Endothelial cell of umbilical vein (primary cell): ENCODE data around the gene ITPKA.

Experiments
- CTCF ChIP-seq, 2 donors: IDR thresholded peaks; 1 replicate in 1 of 2; 2 replicates in 1 of 2; pipeline ENCODE4 v1.5.1; 2011; ENCODE audit warnings: low read length in 2 of 2, mild to moderate bottlenecking in 2 of 2, moderate library complexity in 2 of 2, control low read depth in 1 of 2, inconsistent platforms in 1 of 2, low read depth in 1 of 2; ENCODE audit not compliant: insufficient read depth in 1 of 2; ENCODE audit errors: extremely low read depth in 1 of 2
- POLR2A ChIP-seq: IDR thresholded peaks from 2 replicates; pipeline ENCODE4 v1.6.1; 2012; ENCODE audit warnings: low read depth, mild to moderate bottlenecking, control low read depth, low read length

GRCh38 chr15:41464889-41465580 is 28.6 kb upstream of the ITPKA start:
- TF ChIP-seq POLR2A (no peak), CTCF (IDR thresholded peaks at IDR 0.05; ENCODE audit: extremely low read depth in 1 of 2, insufficient read depth in 1 of 2, low read depth in 1 of 2, low read length in 2 of 2) (no peak)
